Measurements from ENCODE around the gene CSF2.

DNA sequence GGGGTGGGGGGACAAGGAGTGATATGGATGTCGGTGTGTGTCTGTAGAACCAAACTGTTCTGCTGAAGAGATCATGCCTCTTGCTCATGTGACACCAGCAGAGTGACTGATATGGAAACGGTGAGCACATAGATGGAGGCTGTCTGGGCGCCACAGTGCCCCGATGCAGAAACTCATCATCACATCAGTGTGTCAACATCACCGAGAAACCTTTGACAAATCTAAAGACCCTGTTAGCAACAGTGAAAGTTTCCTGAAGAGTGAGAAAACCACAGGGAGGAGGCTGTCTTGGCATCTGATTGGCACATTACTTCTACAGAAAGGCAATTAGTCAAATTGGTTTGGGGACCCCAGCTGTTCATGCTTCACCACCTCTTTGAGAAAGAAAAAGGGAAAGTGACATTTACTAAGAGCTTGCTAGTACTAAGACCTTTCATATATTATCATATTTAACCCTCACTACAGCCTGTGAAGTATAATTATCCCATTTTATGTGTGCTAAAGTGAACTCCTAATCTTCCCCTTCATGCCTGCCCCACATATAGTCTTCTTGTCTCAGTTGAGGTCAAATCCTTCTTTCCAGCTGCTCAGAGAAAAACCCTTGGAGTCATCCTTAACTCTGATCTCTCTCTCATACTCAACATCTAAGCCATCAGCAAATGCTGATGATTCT, 25.6 kb downstream of the CSF2 start:
- TF ChIP-seq EZH2 (optimal IDR thresholded peaks at IDR 0.05; ENCODE audit: low read depth, low read length) (no peak), EZH2phosphoT487 (IDR thresholded peaks at IDR 0.05; ENCODE audit: low read length) (no peak)
- TF ChIP-seq, protein P1, sequence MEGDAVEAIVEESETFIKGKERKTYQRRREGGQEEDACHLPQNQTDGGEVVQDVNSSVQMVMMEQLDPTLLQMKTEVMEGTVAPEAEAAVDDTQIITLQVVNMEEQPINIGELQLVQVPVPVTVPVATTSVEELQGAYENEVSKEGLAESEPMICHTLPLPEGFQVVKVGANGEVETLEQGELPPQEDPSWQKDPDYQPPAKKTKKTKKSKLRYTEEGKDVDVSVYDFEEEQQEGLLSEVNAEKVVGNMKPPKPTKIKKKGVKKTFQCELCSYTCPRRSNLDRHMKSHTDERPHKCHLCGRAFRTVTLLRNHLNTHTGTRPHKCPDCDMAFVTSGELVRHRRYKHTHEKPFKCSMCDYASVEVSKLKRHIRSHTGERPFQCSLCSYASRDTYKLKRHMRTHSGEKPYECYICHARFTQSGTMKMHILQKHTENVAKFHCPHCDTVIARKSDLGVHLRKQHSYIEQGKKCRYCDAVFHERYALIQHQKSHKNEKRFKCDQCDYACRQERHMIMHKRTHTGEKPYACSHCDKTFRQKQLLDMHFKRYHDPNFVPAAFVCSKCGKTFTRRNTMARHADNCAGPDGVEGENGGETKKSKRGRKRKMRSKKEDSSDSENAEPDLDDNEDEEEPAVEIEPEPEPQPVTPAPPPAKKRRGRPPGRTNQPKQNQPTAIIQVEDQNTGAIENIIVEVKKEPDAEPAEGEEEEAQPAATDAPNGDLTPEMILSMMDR (IDR thresholded peaks at IDR 0.05; ENCODE audit: low read length): no peak
